GM12878 (cell line): ENCODE results near the gene CYTH2. TPM values are rescaled to one million over a fixed set of nuclear protein-coding genes. Genes with fewer than 3 reads are reported as not detected.

Experiments
- ATAC-seq: fragments of 200-7000 bp; cut with Tn5 transposase; 3 replicates; pipeline ENCODE4 v1.9.1; 2020; ENCODE audit warnings: mild to moderate bottlenecking, moderate library complexity
- BruUV-seq: library from RNA; stranded (reverse); fragments of 400-500 nt; replicated peaks from 2 replicates; lab custom pipeline; 2021; lab: Mats Ljungman, UMichigan
- CTCF ChIA-PET: fragments of 300-600 bp; sonication (Branson Sonifier 250); formaldehyde crosslinking; extraction: SDS; loops from one replicate; lab custom pipeline; 2021; ENCODE audit warnings: inconsistent platforms; lab: Yijun Ruan, JAX
- POLR2A ChIA-PET: fragments of 350-600 bp; formaldehyde crosslinking; extraction: SDS; loops from one replicate; lab custom pipeline; 2021; ENCODE audit warnings: inconsistent platforms; lab: Charles Lee
- RAD21 ChIA-PET: fragments of 300-600 bp; sonication (Branson Sonifier 250); formaldehyde crosslinking; loops from one replicate; lab custom pipeline; 2023; ENCODE audit warnings: antibody characterized with exemption; ENCODE audit not compliant: unreplicated experiment; lab: Charles Lee
- SMC1A ChIA-PET: fragments of 300-600 bp; sonication (Branson Sonifier 250); formaldehyde crosslinking; loops from one replicate; lab custom pipeline; 2023; ENCODE audit not compliant: unreplicated experiment, uncharacterized antibody; lab: Charles Lee
- DNase-seq: peaks from one replicate; pipeline ENCODE4 v3.0.0-alpha.2; 2011; ENCODE audit warnings: low read depth, low spot score
- FAIRE-seq: peaks from 3 replicates; lab custom pipeline; 2011; peaks lifted over from hg19 to GRCh38; lab: Jason Lieb, UNC
- H2AFZ ChIP-seq: 2 replicates; pipeline ENCODE4 v1.6.0; 2011; ENCODE audit warnings: low read depth, low read length, control low read depth; ENCODE audit not compliant: control insufficient read depth
- H3K27ac ChIP-seq: 2 replicates; pipeline ENCODE4 v1.5.1; 2011; ENCODE audit warnings: control low read depth; ENCODE audit not compliant: control insufficient read depth, insufficient read depth
- H3K27me3 ChIP-seq, 2 experiments: replicated peaks in 1 of 2; 2 replicates each; pipeline versions ENCODE4 v1.6.0 to v1.6.1; 2011; ENCODE audit warnings: low read length in 1 of 2; ENCODE audit not compliant: control insufficient read depth in 2 of 2, insufficient read depth in 2 of 2
- H3K36me3 ChIP-seq, 2 experiments: 2 replicates each; pipeline ENCODE4 v1.5.1; 2011; ENCODE audit warnings: low read length in 1 of 2; ENCODE audit not compliant: control insufficient read depth in 2 of 2, insufficient read depth in 2 of 2
- H3K4me1 ChIP-seq: 2 replicates; pipeline ENCODE4 v1.6.1; 2011; ENCODE audit warnings: mild to moderate bottlenecking, low read length, moderate library complexity, mixed read lengths; ENCODE audit not compliant: control insufficient read depth, insufficient read depth
- H3K4me2 ChIP-seq: 2 replicates; pipeline ENCODE4 v1.6.0; 2011; ENCODE audit warnings: control low read depth; ENCODE audit not compliant: control insufficient read depth, insufficient read depth
- H3K4me3 ChIP-seq: fragments of 200-600 bp; sonication (generic); 2 replicates; pipeline ENCODE4 v1.5.1; 2016
- H3K79me2 ChIP-seq: 2 replicates; pipeline ENCODE4 v1.6.0; 2011; ENCODE audit warnings: low read length; ENCODE audit not compliant: control insufficient read depth, insufficient read depth
- H3K9ac ChIP-seq: 2 replicates; pipeline ENCODE4 v1.8.0; 2011; ENCODE audit warnings: low read length, control low read depth, mixed read lengths; ENCODE audit not compliant: control insufficient read depth, insufficient read depth
- H3K9me3 ChIP-seq: replicated peaks from 3 replicates; pipeline ENCODE4 v1.5.1; 2011; ENCODE audit warnings: mild to moderate bottlenecking, low read length; ENCODE audit not compliant: control insufficient read depth, insufficient read depth
- H4K20me1 ChIP-seq: 2 replicates; pipeline ENCODE4 v1.6.0; 2011; ENCODE audit not compliant: control insufficient read depth, insufficient read depth
- BACH1 ChIP-seq: fragments of 450-650 bp; IDR thresholded peaks from 2 replicates; pipeline ENCODE4 v1.6.1; 2017; ENCODE audit warnings: mild to moderate bottlenecking, borderline replicate concordance
- E2F4 ChIP-seq: IDR thresholded peaks from 2 replicates; pipeline ENCODE4 v1.6.1; 2012; ENCODE audit warnings: low read depth, low read length, improper control_type of control experiment
- IRF3 ChIP-seq: fragments of 450-650 bp; IDR thresholded peaks from 2 replicates; pipeline ENCODE4 v1.6.1; 2014; ENCODE audit warnings: mild to moderate bottlenecking
- MYC ChIP-seq: IDR thresholded peaks from 2 replicates; pipeline ENCODE4 v1.6.1; 2011; ENCODE audit warnings: mild to moderate bottlenecking, low read length, moderate library complexity, inconsistent platforms; ENCODE audit not compliant: insufficient read depth, insufficient replicate concordance, insufficient read length, severe bottlenecking
- NRF1 ChIP-seq: conservative IDR thresholded peaks from 2 replicates; pipeline ENCODE4 v1.6.1; 2011; ENCODE audit warnings: mild to moderate bottlenecking, low read depth, low read length, improper control_type of control experiment
- RCOR1 ChIP-seq: conservative IDR thresholded peaks from 2 replicates; pipeline ENCODE4 v1.6.1; 2012; ENCODE audit warnings: low read depth, low read length, improper control_type of control experiment
- SREBF2 ChIP-seq: IDR thresholded peaks from 2 replicates; pipeline ENCODE4 v1.6.1; 2012; ENCODE audit warnings: mild to moderate bottlenecking, low read length
- TAF1 ChIP-seq: IDR thresholded peaks from 2 replicates; pipeline ENCODE4 v1.6.1; 2011; ENCODE audit warnings: mild to moderate bottlenecking, low read depth, low read length, borderline replicate concordance
- ZNF622 ChIP-seq: fragments of 450-650 bp; IDR thresholded peaks from 2 replicates; pipeline ENCODE4 v1.6.1; 2017; ENCODE audit warnings: mild to moderate bottlenecking, inconsistent platforms
- ZNF687 ChIP-seq: fragments of 450-650 bp; IDR thresholded peaks from 2 replicates; pipeline ENCODE4 v1.6.1; 2017; ENCODE audit warnings: mild to moderate bottlenecking, moderate library complexity
- WGBS: methylation state at CpG from one replicate; pipeline ENCODE4 v1.1.6; 2016; ENCODE audit warnings: low lambda C conversion rate; ENCODE audit not compliant: insufficient replicate concordance, insufficient coverage; ENCODE audit errors: missing lambda C conversion rate; 5-methylcytosine and 5-hydroxymethylcytosine counted together
- in situ Hi-C: fragments of 300-500 bp; cut with MboI; formaldehyde crosslinking; loops from 9 replicates; pipeline ENCODE4 v1.14.3; 2018; ENCODE audit warnings: mixed read lengths
- intact Hi-C: fragments of 100-400 bp; cut with micrococcal nuclease; formaldehyde crosslinking; loops from one replicate; pipeline ENCODE4 v1.14.2; 2022; ENCODE audit not compliant: unreplicated experiment
- polyA plus RNA-seq, 11 experiments: library from polyadenylated mRNA; depleted of rRNA in 4 of 11; unstranded in 6 of 11; stranded (reverse) in 5 of 11; fragments of >200 nt; fragmentation: Nextera tagmentation in 4 of 11; fragmentation: Illumina TruSeq in 1 of 11; extraction: Ambion mirVana in 4 of 11; extraction: Trizol in 1 of 11; gene quantifications; 1 replicate in 1 of 11; 2 replicates in 10 of 11; pipeline versions ENCODE4 v1.2.1 to v1.2.3, GENCODE V29; 2011 to 2016; ENCODE audit warnings: inconsistent platforms in 2 of 11, missing spikeins in 2 of 11, low read depth in 1 of 11
- total RNA-seq, 4 experiments: library from RNA; depleted of rRNA in 3 of 4; stranded (reverse); fragments of >200 nt in 3 of 4; fragmentation: Illumina TruSeq in 1 of 4; extraction: Trizol in 1 of 4; gene quantifications; 2 replicates each; pipeline versions ENCODE4 v1.2.1 to v1.2.3, GENCODE V29; 2013 to 2021

CYTH2 gene
- total and polyA plus RNA-seq, 10 of the 15 experiments (the other 5 are each of a cell fraction or from before 2014, with no cell fraction given), result 1.3 to 31.9 (median 22.2) TPM

- intact Hi-C loops (no loop called here), in situ Hi-C loops (no loop called here)
- no peak for DNase-seq
- no peak for TF ChIP-seq E2F4
- no peak for TF ChIP-seq ZNF622
- TF ChIP-seq NRF1, result no peak
- no peak for TF ChIP-seq MYC
- TF ChIP-seq ZNF687, result no peak
- no peak for TF ChIP-seq RCOR1
- no peak for TF ChIP-seq BACH1
- TF ChIP-seq TAF1, result no peak
- TF ChIP-seq SREBF2, result no peak
- TF ChIP-seq IRF3, result no peak
- H3K27me3 ChIP-seq, result peaks cover 1 to 3% of the 10 kb centered on the region in 2 experiments; a peak in 2 of 4 replicates
- H3K4me1 ChIP-seq, result peaks cover 9% of the 10 kb centered on the region
- ATAC-seq, result no peak
- ChIA-PET RAD21 (no interaction called here), SMC1A (no interaction called here), CTCF (interaction anchor here (1.8 to 2.2 kb wide), 2 partner anchors 12 to 89 kb away, joined by 5 to 7 read pairs; no protein-coding TSS in a partner anchor), POLR2A (no interaction called here)
- no peaks in the 10 kb centered on the region for H4K20me1 ChIP-seq
- H3K9ac ChIP-seq, result no peak overlapping the region
- H3K4me3 ChIP-seq, result no peak overlapping the region
- H3K27ac ChIP-seq, result no peak overlapping the region
- H3K79me2 ChIP-seq, result no peaks in the 10 kb centered on the region
- BruUV-seq, result no TSS peak
- H3K4me2 ChIP-seq, result no peak overlapping the region
- H3K9me3 ChIP-seq, result no peaks in the 10 kb centered on the region
- FAIRE-seq, result no peak
- WGBS, result 71% methylated on average over 6 of the region's 6 CpGs
- no peaks in the 10 kb centered on the region for H3K36me3 ChIP-seq
- no peak overlapping the region for H2AFZ ChIP-seq
These were observed 26.2 kb downstream of the CYTH2 start for GRCh38 chr19:48495396-48495795.
